Measurements from ENCODE around the gene GPC3.
"Not testable (repeated sequence)": the region's sequence is repeated elsewhere in the genome, so short reads cannot be mapped to it uniquely, and the experiment has no call there.

The GPC3 gene

DNA sequence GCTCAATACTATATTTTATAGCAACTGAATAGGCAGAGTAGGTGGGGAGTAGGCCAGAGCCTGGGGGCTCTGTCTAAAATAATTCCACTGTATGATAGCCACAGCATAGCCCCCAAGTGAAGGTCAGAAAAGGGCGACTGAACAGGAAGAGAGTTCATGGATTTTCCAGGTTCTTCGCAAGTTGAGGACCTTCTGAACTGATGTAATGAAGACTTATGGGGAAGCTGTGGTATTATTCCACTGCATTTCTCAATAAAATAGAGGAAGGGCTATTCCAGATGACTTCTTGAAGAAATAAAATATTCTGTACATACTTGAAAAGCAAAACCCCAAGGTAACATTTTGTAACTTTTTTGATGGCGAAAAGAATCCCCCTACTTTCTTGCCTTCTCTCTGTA lies 338.7 kb downstream of the GPC3 start:
- DNase-seq (ENCODE audit: low spot score) = no peak

DNA sequence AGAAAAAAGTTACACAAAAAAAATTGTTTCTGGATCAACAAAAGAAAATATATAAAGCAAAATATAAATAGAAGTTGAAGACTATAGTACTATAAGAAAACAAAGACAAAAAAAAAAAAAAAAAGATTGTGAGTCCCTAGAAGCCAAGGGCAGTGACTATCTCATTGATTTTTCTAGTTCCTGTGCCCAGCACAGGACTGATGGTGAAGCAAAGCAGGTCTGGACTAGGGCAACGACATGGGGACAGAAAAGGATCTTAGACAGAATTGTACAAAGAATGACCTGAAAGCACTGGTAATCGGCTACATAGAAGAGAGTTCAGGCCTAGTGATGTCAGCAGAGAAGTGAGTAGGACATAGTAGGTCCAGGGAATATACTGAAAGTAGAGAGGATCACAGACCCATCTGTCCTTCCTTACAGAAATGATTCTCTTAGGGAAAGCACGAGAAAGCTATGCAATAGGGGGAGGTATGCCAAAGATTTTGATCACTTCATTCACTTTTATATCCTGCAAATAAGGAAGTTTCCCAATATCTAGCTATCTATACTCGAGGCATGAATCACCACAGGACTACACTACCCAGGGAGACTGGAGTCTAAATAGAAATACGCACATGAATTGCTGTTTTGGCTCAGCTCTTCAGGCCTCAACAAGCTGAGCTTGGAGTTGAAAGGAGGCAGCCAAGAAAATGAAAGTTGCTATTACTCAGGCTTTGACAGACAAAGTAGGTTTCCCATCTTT lies 339.2 kb downstream of the GPC3 start:
- no peak for DNase-seq (ENCODE audit: low spot score)

DNA sequence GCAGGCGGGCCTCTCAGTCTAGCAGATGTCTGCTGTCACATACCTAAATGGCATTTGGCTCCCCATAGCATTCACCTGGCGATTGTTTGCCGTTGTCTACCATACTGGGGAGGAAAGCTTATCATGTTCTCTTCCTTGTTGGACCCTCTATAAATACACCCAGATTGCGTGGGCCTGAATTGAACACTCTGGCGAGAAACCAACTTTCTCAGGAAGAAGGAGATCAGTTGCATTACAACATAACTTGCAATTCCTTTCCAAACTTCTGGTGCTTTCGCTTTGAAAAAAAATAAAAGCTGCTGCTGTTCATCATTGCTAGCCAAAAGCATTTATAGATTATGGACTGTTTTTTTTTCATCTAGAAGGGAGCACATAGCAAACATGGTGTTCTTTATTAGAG lies 340.1 kb downstream of the GPC3 start:
- DNase-seq (ENCODE audit: low spot score) = no peak

DNA sequence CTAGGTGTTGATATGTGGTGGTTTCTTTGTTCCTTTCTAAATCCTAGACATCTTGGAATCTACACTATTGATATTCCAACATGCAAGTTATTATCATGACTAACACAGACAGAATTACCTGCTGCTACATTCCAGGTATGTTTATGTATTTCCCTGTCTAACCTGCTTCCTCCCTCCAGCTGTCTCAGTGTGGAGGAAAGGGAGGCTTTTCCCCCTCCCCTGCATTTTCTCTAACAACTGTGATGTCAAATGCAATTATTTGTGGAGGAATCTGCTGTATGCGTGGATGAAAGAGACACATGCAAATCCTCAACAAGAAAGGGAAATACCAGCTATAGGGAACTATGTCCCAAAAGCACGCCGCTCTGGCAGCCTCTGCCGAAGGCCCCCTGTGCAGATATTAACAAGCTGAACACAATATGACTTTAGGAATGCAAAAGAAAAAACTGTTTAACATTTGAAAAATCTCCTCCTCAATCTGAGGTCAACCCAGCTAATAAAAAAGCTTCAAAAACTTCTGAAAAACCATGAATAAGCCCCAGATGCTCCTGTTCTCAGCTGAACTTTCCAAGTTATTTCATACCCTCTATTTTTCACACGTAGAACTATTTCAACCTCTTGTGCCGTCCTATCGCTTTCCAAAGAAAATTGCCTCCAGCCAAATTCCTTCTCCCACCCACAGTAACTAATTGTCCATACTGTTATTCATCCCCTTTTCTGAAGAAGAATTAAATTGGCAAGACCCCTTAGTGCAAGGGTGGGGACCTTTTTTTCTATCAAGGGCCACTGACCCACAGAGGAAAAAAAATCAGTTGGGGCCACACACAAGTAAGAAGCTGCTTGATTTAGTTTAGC lies 345.0 kb downstream of the GPC3 start:
- no peak for DNase-seq (ENCODE audit: low spot score)

DNA sequence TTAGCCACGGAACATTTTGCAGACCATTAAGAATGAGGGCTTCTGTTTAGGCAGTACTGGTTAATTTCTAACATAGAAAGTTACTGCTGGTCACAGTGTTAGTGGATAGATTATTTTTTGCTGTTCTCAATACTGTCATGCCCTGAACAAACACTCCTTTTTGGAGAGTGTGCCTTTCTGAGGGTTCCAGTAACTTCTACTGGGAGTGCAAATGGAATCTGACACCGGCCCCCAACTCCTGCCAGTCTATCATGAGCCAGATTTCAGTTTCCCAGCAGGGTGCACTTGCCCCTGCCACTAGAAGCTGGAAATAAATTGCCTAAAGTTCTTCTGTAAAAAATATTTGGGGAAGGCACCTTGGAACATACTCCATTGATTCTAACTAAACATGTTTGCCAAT lies 345.7 kb downstream of the GPC3 start:
- DNase-seq (ENCODE audit: low spot score) = no peak

DNA sequence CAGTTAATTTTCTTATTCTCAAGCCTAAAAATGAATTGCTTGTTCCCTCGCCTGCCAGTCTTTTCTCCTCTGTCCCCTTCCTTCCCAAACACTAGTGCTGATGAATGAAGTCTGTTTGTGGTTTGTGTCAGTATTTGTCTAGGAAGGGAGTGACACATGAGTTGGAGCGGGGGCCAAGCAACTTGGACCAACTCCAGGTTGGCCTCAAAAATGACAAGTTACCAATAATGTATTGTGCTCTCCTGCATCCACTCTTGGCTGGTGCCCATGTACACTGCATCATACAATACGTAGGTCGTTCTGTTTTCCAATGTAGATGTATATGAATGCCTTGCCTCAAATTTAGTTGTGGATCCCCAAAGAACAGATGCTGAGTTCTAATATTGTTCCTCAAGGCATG lies 347.1 kb downstream of the GPC3 start:
- no peak for DNase-seq (ENCODE audit: low spot score)

DNA sequence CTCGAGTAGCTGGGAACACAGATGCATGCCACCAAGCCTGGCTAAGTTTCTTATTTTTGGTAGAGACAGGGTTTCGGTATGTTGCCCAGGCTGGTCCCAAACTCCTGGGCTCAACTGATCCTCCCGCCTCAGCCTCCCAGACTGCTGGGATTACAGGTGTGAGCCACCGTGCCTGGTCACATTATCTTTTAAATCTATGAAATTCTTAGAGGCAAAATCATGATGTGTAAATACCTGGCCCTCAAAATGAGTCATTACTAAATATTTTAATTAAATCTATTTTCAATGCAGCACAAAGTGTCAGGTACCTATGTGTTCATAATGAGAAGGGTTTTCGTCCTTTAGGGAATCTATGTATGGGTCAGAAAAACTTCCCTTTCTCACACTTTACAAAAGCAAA lies 347.6 kb downstream of the GPC3 start:
- no peak for DNase-seq (ENCODE audit: low spot score)

DNA sequence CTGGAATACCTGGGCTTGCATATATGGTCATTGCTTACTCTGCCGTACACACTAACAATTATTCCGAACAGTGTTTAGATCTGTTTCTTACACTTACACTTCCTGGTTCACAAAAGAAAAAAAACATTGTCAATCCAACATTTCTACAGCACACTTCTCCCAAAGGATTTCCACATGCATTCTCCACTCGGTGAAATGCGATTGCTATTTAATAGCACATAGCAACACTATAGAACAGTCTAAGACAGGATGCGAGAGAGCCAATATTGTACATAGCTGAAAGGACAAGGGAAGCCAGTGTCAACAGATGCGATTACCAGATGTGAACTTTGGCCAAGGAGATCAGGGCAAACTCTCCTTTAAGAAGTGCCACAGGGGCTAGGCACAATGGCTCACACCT lies 349.4 kb downstream of the GPC3 start:
- DNase-seq (ENCODE audit: low spot score) = no peak

DNA sequence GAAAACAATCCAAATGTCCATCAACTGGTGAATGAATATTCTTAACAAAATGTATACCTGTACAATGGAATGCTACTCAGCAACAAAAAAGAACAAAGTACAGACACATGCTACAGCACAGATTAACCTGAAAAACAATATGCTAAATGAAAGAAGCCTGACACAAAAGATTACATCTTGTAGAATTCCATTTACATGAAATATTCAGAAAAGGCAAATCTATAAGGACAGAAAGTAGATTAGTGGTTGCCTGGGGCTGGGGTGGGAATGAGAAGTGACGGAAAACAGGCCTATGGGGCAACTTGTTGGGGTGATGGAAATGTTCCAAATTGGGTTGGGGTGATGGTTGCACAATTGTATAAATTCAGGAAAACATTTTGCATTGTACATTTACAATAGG lies 351.0 kb downstream of the GPC3 start:
- DNase-seq (ENCODE audit: low spot score) = no peak

DNA sequence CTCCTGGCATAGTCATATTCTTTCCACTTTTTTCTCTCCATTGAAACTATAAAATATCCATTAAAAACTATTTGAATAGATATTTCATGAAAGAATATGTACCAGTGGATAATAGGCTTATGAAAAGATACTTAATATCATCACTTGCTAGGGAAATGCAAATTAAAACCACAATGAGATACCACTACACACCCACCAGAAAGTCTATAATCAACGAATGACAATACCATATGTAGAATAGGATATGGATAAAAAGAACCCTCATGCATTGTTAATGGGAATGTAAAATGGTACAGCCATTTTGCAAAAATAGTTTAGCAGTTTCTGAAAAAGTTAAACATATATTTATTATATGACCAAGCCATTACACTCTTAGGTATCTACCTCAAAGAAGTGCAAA lies 351.4 kb downstream of the GPC3 start:
- no peak for DNase-seq (ENCODE audit: low spot score)

DNA sequence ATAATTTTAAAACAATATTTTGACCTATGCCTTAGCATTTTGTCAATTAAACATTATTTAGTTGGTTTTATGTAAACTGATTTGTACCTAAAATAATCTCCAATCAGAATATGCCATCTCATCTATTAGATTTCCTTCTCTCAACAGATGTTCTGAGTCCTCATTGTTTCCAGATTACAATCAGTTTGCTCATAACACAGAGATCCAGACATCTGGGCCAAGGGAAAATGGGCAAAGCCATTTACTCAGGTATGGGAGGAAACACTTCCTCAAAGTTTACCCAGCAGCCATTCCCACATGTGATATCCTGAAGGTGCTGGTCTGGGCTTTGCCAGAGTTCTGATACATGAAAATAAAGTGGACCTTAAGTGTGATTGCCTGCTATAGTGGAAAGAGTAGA lies 352.2 kb downstream of the GPC3 start:
- no peak for DNase-seq (ENCODE audit: low spot score)

DNA sequence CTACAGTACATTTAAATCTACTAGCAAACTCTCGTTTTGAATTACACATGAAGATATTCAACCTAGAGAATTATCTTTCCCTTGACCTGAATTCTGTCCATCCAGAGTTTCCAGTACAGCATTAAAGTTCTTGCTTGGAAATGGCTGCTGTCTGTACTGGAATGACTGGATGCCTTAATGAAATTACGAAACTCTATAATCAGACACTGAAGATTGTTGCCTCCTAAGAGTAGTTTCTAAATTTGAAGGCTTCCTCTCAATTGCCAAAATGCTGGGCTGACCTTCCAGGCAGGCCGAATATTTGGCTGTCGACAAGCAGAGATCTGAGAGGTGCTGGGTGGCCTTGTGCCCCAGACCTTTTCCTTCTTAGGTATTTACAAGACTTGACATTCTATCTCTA lies 355.0 kb downstream of the GPC3 start:
- DNase-seq (ENCODE audit: low spot score) = no peak

DNA sequence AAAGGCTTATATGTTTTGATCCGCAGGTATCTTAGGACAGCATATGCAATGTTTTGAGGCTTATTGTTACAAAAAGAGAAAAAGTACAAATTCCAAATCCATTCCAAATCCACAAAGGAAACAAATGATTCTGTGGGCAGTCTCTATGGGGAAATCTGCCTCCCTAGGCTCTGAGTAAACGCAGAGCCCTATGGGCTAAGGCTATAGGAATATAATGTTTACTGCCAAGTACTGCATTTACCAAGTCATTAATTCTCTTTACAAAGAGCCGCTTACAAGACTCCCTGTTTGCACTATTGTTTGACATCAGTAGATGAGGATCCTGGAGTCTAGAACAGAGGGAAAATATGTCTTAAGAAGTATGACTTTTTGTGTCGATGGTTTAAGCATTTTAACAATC lies 357.7 kb downstream of the GPC3 start:
- no peak for DNase-seq (ENCODE audit: low spot score)

DNA sequence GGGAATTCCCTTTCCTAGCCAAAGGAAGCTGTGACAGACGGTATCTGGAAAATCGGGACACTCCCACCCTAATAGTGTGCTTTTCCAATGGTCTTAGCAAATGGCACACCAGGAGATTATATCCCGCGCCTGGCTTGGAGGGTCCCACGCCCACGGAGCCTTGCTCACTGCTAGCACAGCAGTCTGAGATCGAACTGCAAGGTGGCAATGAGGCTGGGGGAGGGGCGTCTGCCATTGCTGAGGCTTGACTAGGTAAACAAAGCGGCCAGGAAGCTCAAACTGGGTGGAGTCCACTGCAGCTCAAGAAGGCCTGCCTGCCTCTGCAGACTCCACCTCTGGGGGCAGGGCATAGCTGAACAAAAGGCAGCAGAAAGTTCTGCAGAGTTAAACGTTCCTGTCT lies 364.0 kb downstream of the GPC3 start:
- not testable (repeated sequence) for DNase-seq (ENCODE audit: low spot score)

DNA sequence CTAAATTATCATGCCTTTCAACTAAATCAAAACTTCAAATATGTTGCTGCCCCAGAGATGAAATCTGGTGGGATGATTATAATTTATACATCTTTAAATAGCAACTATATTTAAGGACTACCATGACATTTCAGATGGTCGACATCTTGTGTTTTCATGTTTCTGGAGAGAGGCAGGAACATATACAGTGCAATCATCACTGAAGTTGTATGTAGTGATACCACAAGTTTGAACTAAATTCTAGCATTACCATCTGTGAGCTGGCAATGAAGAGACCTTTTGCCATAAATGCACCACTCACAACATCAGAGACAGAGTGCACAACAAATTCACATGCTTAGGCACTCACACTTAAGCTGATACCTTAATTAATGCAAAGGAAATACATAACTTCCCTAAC lies 373.7 kb downstream of the GPC3 start:
- DNase-seq (ENCODE audit: low spot score) = no peak

DNA sequence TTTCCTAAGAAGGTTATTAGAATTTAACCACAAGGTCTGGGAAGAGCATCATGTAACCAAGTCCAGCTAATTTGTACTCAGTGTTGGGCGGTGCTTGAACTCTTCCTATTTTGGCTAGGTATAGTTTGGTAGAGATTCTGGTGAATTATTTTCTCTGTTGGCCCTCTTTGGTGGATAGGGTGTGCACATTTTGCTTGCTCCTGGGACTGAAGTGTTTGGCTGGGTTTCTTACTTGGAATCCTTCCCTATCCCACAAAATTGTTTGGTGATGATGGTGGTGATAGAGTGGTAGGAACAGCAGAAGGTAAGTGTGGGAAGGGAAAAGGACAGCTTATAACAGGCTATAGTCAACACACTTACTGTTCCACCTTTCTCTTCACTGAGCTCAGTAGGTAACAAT lies 375.3 kb downstream of the GPC3 start:
- DNase-seq (ENCODE audit: low spot score) = no peak

DNA sequence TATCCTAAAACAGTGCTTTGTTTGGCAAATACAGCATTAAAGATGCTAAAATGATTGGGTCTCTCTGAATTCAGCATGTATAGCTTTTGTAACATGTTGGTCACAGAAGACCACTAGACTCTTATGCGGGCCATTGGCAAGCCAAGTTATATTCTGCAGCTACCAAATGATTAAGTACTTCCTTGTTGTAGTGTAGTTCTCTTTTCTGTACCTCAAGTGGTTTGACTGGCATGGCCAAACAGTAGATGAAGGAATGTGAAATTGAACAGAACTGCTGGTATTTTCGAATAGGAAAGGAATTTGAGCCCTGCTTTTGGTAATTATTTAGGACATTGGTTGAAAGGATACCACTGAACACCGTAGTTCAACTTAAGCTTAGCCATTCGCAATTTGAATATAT lies 376.2 kb downstream of the GPC3 start:
- no peak for DNase-seq (ENCODE audit: low spot score)

DNA sequence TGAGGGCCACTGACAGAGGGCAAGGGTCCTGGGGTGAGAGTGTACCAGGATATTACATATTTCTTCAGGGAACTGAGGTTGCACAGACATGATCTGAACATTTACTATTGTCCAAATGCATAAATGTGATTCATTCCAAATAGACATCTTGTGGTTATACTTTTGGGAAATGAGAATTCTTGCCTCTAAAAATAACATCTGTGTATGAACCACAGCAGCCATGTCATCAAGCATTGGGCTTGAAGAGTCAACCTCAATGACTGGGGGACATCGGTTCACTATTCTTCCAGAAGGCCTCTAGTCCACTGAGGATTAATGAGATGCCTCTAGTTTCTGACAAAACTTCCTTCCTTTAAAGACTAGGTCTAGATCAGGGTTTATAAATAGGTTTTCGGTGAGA lies 377.0 kb downstream of the GPC3 start:
- DNase-seq (ENCODE audit: low spot score) = no peak

DNA sequence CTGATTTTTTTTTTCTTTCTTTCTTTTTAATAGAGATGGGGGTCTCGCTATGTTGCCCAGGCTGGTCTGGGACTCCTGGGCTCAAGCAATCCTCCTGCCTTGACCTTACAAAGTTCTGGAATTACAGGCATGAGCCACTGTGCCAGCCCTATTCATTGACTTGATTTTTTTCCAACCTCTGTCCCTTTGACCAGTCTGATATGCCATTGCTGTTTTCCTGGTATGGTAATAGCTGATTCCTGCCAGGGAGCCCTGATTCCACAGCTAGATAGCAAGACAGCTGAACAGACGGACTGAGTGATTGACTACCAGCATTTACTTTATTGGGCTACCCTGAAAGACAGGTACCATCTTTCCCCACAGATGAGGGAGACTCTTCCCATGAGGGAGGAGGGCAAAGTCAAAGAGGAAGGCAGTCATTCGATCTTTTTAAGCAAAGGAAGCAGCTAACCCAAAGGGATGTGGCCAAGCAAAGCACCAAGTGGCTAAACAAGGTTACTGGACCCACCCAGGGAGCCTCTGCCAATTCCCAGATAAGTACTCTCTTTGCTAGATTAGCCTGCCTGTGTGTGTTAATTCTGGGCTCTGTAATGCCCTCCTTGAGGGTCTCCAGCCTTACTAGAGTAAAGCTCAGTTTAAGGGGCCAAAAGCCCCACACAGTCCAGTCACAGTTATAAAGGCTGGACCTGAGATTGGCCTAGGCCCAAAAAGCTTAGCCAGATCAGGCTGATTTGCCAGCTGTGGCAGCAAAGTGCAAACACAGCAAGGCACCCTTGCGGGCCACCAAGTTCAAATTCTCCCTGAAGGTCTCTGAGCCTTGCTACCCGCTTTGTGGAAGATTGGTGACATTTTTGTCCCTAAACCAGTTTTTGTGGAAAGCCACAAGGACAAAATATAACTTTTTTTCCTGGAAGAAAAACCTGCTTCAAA lies 377.7 kb downstream of the GPC3 start:
- DNase-seq (ENCODE audit: low spot score) = no peak

DNA sequence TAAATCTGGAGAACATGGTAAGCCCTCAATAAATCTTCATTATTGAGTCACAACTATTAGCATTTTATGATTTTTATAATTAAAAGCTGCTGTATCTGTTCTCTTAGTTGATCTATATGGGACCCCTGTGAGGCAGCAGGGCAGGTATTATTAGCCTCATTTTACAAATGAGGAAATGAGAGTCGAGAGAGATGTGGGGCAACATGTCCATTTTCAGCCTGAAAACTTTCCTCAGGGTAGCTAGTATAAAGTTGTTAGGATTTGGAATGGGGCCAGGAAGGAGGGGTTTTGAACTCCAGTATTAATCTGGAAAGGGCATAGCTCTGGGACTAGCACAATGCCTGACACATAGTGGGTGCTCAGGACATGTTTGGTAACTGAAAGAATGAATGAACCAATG lies 378.4 kb downstream of the GPC3 start:
- DNase-seq (ENCODE audit: low spot score) = no peak

DNA sequence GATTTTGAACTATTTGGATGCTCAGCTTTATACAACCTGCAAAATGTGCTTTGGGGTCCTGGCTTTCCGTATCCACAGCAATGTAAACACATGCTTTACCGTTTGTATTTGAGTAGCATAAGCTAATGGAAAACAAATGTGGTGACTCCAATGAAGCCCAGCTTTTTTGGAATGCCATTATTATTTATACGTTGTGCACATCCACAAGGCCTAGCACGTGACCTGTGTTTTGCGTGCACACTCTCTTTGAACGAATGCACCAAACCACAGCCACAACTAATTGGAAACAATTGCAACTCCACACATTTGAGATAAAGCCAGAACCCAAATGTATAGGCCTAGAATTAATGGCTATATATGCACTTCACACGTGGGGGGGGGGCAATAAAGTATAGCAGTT lies 380.6 kb downstream of the GPC3 start:
- DNase-seq (ENCODE audit: low spot score) = no peak

DNA sequence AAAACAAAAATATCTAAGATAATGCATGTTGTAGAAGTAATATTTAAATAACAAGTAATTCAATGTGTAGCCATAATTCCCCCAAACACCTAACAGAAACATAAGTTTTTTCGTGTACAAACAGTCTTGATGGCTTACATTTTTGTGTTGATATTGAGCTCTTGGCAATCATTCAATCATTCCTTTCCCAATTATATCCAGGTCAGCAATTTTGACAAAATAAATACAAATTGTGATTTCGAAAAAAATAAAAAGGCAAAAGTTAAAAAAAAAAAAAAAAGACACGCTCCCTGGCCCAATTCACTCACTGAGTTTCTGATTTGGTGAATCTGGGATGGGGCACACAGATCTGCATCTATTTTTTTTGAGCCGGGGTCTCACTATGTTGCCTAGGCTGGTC lies 382.5 kb downstream of the GPC3 start:
- DNase-seq (ENCODE audit: low spot score) = no peak

DNA sequence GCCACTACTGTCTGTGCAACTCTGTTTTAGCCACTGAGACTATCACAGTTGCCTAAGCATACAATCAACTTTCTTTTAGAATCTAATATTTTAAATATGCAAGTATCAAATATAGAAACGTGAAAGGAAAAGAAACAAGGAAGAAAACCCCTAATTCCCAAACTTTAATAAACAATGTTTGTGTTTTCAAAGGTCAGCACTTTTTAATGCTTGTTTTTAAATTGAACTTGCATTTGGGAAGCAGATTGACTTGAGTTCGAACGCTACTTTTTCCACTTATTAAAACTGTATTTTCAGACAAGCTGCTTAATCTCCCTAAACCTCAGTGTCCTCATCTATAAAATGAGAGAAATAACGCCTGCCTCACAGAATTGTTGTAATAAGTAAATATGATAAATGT lies 384.3 kb downstream of the GPC3 start:
- no peak for DNase-seq (ENCODE audit: low spot score)
